Measurements from ENCODE around the gene MRPL16.
"Not testable (repeated sequence)": the region's sequence is repeated elsewhere in the genome, so short reads cannot be mapped to it uniquely, and the experiment has no call there.

MRPL16 gene

DNA sequence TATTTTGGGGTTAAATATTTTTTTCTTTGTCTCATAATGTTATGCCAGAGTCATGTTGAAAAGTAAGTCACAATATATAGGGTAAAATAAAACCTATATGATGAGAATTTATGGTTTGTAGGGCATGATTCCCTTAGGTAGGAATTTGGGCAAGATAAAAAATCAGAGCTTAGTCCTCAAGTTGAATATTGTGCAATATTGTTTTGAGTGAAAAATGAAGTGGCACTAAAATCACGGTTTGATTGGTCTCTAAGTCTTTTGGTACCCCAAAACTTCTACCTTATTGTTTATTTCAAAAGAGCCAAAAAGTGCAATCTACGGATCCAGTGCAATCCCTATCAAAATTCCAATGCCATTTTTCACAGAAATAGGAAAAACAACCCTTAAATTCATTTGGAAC is 1.6 kb upstream of the MRPL16 start:
- no peak for DNase-seq (ENCODE audit: low read depth in 2 of 2)

DNA sequence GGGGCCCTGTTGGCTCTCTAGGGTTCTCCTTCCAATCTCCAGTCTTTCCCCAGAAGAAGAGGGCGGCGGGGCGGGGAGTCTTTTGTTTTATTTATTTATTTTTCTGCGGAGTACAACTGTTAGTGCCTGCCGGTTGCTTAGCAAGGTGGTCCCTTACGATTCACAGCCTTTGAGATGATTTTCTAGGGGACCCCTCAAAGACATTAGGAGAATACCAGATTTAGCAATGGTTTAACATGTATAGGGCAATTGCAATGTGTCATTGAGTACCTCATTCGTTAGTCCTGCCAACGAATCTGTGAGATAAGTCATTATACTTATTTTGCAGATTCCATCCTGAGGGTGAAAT is 307 bp upstream of the MRPL16 start:
- no peak for DNase-seq (ENCODE audit: low read depth in 2 of 2)

DNA sequence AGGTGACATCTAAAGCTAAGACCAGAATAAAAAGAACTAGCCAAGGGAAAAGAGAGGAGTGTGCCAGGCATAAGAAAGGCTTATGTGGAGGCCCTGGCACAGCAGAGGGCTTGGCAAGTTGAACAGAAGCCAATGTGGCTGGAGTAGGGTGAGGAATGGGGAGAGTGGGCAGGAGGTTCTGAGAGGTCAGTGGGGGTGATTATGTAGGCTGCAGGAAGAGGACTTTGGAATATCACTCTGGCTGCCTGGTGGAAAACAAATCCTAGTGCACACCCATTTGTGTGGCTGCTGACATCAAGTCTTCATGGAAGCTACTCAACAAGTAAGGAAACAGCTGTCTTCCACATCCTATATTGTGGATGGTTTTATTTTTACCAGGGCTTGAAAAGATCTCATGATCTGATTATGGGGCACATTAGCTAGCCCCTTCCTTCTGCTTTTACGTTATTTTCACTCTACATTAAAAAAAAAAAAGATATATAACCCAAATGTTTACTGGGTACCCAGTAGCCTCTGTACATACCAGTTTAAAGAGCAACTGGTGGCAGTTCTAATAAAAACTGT is 3.4 kb downstream of the MRPL16 start:
- DNase-seq (ENCODE audit: low read depth in 2 of 2): no peak

DNA sequence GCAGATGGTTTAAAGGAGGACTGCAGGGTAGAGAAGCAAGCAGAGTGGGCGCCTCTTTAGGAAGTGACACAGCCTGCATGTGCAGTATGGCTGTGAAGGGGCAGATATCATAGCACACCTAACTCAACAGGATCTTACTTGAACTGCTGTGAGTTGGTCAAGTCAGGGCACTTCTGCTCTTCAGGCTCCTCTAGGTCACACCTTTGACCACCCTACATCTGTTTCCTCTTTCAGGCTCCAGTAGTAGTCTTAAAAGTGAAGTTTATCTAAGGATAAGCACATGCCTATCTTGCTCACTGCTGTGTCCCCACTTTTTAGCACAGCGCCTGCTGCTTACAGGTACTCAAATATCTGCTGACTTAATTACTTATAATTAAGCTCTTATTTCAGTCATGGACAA is 6.5 kb downstream of the MRPL16 start:
- DNase-seq (ENCODE audit: low read depth in 2 of 2): no peak

DNA sequence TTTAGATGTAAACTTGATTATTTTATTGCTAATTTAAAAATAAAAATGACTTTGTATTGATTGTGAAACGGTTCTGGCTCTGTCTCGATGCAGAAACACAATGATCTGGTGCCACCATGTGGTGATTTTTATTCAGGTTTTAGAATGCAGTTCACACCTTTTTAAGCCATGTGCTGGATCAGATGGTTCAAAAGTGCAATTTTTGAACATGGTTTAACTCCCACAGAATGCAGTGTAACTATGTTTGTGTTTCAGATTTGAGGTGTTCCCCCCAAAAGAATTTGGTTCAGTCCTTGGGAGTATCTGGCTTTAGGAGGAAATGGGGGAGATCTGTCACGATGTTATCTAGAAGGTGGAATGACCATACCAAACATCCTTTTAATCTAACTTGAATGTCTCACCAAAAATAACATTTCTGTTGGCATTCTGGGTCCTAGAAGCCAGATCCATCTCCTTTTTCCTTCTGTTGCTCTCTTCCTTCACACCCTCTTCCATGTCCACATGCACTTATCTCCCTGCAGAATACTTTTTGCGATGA is 7.9 kb downstream of the MRPL16 start:
- DNase-seq (ENCODE audit: low read depth in 2 of 2): peak in 1 of 2 donors; percentile 10

DNA sequence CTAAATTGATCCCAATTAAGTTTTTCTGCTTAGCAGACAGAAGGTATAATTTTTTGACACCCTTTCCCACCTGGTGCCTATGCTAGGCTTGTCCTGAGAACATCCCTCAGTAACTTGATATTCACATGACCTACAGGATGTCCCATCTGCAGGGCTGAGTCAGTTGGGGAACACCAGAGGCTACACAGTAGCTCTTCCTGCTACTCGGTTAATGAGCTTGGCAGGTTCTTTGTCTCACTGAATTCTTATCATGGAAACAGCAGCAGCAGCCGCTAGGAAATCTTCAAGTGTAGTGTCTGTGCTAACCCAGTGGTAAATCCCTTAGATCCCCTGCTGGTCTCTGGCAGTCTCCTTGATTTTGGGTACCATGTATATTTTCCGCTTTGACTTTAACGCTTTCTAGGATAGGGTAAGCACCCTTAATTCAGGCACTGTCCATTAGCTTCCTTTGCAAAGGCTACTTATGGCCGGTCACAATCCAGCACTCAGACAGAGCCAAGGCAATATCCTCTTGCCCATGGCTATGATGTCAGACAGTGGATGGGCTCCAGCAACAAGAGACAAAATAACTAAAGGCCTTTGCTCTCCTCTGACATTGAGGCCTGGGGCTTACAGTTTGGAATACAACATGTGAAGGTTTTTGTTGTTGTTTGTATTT is 8.5 kb downstream of the MRPL16 start:
- no peak for DNase-seq (ENCODE audit: low read depth in 2 of 2)

DNA sequence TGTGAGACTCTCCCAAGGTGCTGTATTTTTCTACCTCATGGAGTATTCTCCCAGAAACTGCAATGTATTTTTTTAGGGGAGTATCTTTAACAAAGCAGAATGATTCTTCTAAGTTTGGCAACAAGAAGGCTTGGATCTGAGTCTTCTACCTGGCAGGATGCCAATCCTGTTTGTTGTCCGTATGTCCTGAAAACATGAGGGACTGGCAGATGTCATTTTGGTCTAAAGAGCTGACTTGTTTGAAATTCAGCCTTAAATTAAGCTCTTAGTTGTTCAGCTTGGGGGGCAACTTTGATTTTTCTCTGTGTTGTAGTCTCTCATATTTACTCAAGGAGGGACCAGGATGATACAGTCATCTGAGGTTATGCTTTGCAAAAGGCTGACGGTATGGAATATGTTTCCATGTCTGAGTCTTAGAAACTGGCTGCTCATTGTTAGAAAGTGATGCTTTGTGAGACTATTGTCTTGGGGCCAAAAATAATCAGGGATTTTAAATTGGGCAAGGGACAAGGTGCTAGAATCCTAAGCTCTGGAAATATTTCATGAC is 9.3 kb downstream of the MRPL16 start:
- no peak for DNase-seq (ENCODE audit: low read depth in 2 of 2)

DNA sequence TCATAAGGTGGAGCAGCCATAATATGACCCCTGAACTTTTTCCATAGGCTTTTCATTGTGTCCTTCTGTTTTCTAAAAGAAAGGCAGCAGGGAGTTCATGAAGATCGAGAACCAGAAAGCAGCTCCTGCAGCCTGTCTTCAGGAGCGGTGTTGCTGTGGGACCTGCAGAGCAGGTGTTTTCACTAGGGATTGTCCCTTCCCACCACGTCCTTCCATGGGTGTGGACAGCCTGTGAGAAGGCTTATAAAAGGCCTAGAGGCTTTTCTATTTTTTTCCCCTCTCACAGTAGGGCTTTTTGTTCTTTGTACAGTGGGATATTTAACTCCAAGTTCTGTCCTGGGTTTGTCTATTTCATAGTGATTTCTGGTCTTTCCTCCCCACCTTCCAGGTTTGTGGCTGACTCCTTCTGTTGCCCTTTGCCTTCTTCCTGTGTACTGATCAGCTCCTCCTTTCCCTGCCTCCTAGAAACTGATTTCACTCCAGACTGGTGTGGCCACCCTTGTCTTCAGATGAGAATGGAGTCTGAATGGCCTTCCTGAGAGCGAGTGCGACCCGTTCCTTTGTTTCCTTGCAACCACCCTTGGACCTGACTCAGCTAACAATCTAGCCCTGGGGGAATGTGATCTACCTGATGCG is 10.1 kb downstream of the MRPL16 start:
- no peak for DNase-seq (ENCODE audit: low read depth in 2 of 2)

DNA sequence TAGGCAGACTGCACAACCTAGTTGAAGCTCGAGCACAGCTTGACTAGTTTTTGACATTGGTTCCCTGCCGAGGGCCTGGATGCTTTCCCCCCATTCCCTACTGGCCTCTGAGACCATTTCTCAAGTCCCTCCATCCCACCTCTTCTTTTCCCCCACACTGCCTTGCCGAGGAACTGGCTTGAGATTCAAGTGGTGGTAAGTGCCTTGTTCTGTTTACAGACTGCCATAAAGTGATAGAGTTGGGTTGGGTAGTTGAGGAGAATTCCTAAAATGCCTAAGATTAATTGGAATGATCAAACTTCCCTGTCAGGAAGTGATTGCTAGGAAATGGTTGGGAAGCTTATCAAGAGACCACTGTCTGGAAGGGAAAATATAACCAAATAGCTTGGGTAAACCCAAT is 16.2 kb downstream of the MRPL16 start:
- DNase-seq (ENCODE audit: low read depth in 2 of 2): no peak

DNA sequence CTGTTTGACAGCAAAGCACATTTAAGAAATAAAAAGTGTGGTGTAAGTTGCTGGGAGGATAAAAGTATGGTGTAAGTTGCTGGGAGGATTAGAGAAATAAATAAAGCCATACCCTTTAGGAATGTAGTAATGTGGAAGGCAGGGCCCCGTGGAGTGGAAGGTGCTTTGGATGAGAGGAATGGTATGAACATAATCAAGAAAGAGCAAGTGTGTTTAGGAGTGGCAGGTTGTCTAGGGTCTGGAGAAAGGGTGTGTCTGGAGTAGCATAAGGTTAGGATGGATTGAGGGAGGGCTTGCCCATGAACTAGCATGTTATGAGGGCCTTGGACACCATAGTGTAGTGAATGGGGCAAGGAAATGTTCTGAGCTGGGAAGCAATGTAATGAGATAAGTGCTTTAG is 18.1 kb downstream of the MRPL16 start:
- no peak for DNase-seq (ENCODE audit: low read depth in 2 of 2)

DNA sequence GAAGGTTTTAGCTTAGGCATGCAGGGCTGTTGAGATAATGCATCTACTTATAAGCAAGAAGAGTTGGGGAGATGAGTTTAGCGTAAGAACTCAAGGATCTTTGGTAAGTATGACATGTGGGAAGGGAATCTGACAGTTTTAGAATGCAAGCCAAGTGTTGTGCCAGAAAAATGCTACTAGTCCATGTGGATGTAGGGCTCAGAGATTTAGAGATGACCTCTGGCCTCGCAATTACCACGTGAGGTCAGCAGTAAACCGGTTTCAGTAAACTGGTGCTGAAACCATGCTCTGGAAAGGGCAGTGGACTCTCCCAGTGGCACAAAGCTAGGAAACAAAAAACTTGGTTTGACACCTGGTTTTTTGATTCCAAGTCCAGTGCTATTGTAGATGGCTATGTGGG is 18.9 kb downstream of the MRPL16 start:
- DNase-seq (ENCODE audit: low read depth in 2 of 2): no peak

DNA sequence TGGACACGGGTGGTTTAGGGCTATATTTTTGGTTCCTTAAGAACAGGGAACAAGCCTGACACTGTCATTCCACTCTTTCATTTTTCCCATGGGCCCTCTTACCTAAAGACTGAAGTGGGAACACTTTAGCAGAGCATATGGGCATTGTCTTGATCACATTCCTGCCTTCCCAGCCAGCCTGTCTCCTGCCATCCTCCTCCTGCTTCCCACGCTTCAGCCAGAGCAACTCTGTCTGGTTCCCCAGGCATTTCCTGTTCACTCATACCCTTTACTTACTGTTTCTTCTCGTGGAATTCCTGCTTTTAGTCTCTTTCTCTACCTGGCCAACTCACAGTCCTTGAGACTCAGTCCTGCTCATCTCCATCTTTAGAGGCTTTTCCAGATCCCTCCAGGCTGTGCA is 22.8 kb downstream of the MRPL16 start:
- DNase-seq (ENCODE audit: low read depth in 2 of 2): no peak

DNA sequence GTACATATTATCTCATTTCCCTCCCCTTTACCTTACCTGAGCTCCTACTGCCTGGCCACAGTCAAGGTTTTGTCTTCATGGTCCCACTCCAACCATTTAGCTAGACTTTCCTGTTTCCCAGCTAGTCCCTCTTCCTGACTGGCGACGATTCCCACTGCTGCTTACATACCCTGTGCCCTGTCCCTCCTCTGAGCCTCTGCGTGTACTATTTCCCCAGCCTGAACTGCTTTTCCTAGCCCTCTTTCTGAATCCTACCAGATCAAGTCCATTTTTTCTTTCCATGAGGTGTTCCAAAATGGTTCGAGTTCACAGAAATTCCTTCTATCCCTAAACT is 23.4 kb downstream of the MRPL16 start:
- DNase-seq (ENCODE audit: low read depth in 2 of 2): no peak

DNA sequence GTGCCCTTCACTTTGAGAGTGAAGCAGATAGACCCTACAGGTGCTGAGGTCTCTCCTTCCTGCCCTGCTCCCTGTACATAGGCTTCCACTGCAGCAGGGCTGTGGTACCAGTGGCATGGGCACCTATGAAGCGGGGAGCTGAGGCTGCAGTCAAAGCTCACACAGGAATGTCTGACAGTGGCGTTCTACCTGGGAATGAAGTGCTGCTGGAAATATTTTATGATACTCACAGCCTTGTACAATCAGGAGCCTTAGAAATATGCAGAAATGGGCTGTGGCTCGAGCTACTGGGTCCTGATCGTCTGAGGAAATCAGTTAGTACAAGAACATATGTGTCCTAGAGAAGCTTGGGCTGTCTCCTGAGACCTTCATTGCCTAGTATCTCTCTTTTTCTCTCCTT is 24.8 kb downstream of the MRPL16 start:
- DNase-seq (ENCODE audit: low read depth in 2 of 2): no peak

DNA sequence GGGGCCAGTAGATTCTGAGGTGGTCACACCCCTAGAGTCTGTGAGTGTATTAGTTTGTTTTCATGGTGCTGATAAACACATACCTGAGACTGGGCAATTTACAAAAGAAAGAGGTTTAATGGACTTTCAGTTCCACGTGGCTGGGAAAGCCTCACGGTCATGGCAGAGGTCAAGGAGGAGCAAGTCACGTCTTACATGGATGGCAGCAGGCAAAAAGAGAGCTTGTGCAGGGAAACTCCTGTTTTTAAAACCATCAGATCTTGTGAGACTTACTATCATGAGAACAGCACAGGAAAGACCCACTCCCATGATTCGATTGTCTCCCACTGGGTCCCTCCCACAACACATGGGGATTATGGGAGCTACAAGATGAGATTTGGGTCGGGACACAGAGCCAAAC is 26.1 kb downstream of the MRPL16 start:
- not testable (repeated sequence) for DNase-seq (ENCODE audit: low read depth in 2 of 2)

DNA sequence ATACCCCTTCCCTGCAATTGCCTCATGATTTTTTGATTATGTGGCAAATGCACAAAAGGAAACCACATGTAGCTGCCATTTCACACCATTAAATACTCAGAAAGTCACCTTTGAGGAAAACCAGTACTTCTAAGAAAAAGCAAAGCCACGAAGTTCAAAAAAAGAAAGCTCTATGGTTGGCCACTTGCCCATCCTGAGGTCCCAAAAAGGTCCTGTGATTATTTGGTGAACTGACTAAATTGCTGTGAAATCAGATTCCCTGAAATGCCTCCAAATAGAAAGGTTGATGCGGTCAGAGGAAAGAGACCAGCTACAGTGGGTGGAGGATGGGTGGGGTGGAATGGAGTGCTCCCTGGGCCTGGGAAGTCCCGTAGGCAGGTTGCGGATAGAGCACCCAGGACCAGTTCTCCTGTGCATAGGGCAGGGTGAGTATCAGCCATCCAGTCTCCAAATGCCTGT is 26.9 kb downstream of the MRPL16 start:
- DNase-seq (ENCODE audit: low read depth in 2 of 2): no peak

DNA sequence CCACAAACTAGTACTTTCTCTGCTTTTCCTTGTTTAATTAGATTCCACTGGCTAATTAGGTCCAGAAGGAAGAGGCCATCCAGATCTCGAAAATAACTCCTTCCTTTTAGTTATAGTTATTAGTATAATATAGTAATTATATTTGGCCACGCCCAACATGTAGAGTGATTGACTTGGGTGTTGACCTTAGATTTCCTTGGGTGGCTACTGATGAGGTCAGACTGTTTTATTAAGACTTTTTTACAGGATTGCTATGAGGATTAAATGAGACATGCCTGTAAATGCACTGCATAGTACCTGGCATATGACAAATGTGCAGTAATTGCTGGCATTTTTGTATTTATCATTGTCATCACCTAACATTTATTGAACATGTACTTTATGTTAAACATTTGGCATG is 28.5 kb downstream of the MRPL16 start:
- no peak for DNase-seq (ENCODE audit: low read depth in 2 of 2)

DNA sequence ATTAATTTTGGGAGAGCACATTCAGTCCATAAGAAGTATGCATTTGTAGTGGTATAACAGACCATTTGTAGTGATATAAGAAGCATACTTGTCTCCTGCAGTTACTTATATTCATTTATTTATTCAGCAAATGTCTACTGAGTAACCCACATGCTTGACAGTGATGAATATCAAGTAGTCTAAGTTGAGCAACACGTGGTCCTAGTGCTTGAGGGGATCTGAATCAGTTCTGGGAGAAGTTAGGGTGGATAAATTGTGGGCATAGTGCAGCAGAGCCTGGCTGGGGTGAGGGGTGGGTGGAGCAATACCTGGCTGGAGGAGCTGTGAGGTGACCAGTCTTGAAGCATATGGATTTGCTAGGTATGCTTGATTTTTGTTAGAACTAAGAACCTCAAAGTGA is 31.1 kb downstream of the MRPL16 start:
- DNase-seq (ENCODE audit: low read depth in 2 of 2): no peak

DNA sequence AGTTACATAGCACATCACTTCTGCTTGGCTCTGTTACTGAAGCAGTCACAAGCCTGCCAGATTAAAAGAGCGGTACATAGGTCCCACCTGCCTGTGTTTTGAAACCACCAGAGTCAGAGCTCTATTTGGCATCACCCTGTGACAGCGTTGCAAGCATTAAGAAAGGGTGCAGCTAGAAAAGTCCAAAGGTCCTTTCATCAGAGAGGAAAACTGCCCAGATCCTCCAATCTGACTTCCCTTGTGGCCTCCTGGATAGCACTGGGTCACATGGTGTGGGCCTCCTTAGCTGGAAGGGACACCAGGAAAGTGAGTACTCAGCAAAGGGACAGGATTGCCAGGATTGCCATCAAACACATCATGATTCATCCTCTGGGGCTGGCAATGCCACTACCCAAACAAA is 32.5 kb downstream of the MRPL16 start:
- DNase-seq (ENCODE audit: low read depth in 2 of 2): no peak

DNA sequence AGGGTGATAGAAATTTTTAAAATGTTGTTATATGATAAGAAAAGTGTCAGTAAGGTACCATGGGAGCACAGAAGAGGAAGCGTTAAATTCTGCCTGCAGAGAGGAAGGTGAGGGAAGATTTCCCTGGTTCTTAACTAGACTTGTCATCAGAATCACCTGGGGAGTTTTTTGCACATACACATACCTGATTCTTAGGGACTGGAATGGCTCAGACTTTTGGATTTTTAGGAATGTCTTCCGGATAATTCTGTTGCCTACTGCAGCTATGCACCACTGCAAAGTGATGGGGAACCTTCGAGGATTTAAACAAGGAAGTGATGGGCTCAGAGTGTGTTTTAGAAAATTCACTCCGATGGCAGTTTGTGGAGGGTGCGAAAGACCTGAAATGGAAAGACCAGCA is 33.5 kb downstream of the MRPL16 start:
- no peak for DNase-seq (ENCODE audit: low read depth in 2 of 2)

DNA sequence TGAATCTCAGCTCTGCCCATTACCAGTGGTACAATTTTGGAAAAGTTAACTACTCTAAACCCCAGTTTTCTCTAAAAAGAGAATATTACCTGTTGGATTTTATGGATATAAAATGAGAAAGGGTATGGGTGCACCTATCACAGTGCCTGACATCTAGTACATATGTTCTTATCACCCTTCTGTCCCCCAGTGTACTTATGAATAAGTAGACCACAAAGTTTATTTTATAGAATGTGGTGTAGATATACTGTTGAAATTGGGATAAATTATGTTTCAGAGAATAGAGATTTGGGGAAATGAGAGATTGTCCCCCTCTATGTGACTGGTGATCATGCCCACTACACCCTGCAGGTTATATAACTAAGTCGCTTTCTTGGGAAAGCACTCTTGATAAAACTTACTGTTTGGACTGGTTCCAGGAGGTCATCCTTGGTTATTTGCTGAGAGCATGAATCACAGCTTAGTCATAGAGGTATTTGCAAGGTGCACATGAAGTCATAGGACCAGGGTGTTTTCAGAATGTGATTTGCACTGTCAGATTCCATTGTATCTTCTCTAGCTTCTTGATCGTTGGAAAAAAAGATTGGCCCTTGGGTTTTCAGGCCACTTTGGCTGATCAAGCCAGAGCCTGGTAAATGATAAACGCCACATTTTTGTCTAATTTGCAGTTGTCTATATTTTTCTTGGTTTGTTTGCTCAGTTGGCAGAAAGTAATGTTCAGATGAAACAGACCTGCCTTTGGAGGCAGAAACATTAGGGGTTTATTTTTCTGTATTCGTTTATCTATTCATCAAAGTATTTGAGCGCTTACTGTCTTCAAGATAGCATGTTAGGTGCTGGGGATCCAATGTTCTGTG is 34.1 kb downstream of the MRPL16 start:
- no peak for DNase-seq (ENCODE audit: low read depth in 2 of 2)

DNA sequence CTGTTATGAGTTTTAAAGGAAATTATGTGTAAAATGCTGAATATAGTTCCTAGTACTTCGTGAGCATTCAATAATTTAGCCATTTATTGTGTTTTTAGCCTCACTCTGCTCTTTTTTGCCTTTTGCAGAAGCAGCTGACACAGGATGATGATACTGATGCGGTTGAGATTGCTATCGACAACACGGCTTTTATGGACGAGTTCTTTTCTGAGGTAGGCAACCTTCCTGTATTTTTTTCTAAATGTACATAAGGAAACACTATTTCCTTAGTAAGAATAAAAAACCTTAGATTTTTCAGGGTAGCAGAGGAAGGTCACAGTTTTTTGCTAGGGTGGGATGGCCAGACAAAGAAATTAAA is 37.5 kb downstream of the MRPL16 start:
- DNase-seq (ENCODE audit: low read depth in 2 of 2): no peak
